ENCODE results near the gene ZNF439. TPM values are rescaled to one million over a fixed set of nuclear protein-coding genes. Genes with fewer than 3 reads are reported as not detected.

Gene ZNF439
- total and polyA plus RNA-seq, 2 of the 8 experiments (the other 6 are each of a cell fraction or from before 2014, with no cell fraction given) = 0.09 TPM; not detected in 1

DNA sequence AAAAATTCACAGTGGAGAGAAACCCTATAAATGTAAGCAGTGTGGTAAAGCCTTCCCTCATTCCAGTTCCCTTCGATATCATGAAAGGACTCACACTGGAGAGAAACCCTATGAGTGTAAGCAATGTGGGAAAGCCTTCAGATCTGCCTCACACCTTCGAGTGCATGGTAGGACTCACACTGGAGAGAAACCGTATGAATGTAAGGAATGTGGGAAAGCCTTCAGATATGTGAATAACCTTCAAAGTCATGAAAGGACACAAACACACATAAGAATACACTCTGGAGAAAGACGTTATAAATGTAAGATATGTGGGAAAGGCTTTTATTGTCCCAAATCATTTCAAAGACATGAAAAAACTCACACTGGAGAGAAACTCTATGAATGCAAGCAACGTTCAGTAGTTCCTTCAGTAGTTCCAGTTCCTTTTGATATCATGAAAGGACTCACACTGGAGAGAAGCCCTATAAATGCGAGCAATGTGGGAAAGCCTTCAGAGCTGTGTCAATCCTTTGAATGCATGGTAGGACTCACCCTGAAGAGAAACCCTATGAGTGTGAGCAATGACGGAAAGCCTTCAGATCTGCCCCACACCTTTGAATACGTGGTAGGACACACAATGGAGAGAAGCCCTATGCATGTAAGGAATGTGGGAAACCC lies 16.1 kb upstream of the ZNF439 start:
- H3K27ac ChIP-seq (ENCODE audit: low read depth, low read length) = no peak overlapping the region
- no peak overlapping the region for H3K23ac ChIP-seq (ENCODE audit: insufficient read length)
- no peaks in the 10 kb centered on the region for H3K79me2 ChIP-seq (ENCODE audit: control insufficient read depth in 1 of 2, insufficient read depth in 2 of 2, low read length in 2 of 2)
- WGBS, 2 experiments (ENCODE audit: extremely low coverage in 1 of 2, insufficient coverage in 1 of 2, insufficient read length in 1 of 2, insufficient replicate concordance in 2 of 2, low coverage in 1 of 2, low lambda C conversion rate in 2 of 2, missing lambda C conversion rate in 1 of 2) = 86% methylated on average over 8 of the region's 8 CpGs; no CpG with 5 or more reads in 1 of the 2 experiments
- TF ChIP-seq CTBP2 (IDR thresholded peaks at IDR 0.05; ENCODE audit: borderline replicate concordance, insufficient read depth, insufficient read length, low read length) = no peak
- no peak for TF ChIP-seq SRF (IDR thresholded peaks at IDR 0.05; ENCODE audit: low read depth, low read length)
- TF ChIP-seq RBBP5 (IDR thresholded peaks at IDR 0.05; ENCODE audit: borderline replicate concordance, low read depth, low read length) = no peak
- TF ChIP-seq ASH2L (IDR thresholded peaks at IDR 0.05; ENCODE audit: low read length) = no peak
- TF ChIP-seq JUN (IDR thresholded peaks at IDR 0.05; ENCODE audit: low read depth, low read length) = no peak
- TF ChIP-seq SIRT6 (IDR thresholded peaks at IDR 0.05; ENCODE audit: low read length) = no peak
- no peak for TF ChIP-seq RXRA (IDR thresholded peaks at IDR 0.05; ENCODE audit: insufficient read depth, low read depth, low read length)
- TF ChIP-seq MAFK (IDR thresholded peaks at IDR 0.05; ENCODE audit: low read depth, low read length) = no peak
- TF ChIP-seq KDM1A (IDR thresholded peaks at IDR 0.05; ENCODE audit: borderline replicate concordance, low read length) = no peak
- TF ChIP-seq NANOG (IDR thresholded peaks at IDR 0.05; ENCODE audit: insufficient read depth, low read depth, low read length, poor library complexity, severe bottlenecking) = no peak
- no peak for TF ChIP-seq RAD21 (IDR thresholded peaks at IDR 0.05 in 1 of 2, conservative IDR thresholded peaks at IDR 0.05 in 1 of 2; ENCODE audit: low read depth in 2 of 2, low read length in 2 of 2)
- H3K23me2 ChIP-seq (ENCODE audit: low read depth, low read length) = no peaks in the 10 kb centered on the region
- H3K4ac ChIP-seq (replicated peaks; ENCODE audit: insufficient read length, low read depth, low read length) = no peak overlapping the region
- no peak overlapping the region for H2BK5ac ChIP-seq (ENCODE audit: low read depth, low read length)
- no peak overlapping the region for H2AK5ac ChIP-seq (ENCODE audit: low read depth, low read length)
- POLR2A ChIA-PET (ENCODE audit: partially characterized antibody) = no interaction called here
- no peak overlapping the region for H2BK20ac ChIP-seq (ENCODE audit: low read length)
- H3K36me3 ChIP-seq (ENCODE audit: control insufficient read depth in 2 of 4, insufficient read depth in 4 of 4, low read length in 3 of 4) = peaks cover 0 to 37% (median 10%) of the 10 kb centered on the region in 4 experiments; a peak in 6 of 8 replicates
- no peak overlapping the region for H3K4me2 ChIP-seq (ENCODE audit: insufficient read depth in 1 of 2, low read depth in 2 of 2, low read length in 2 of 2)
- CTCF ChIA-PET (ENCODE audit: partially characterized antibody) = no interaction called here
- no peak overlapping the region for H3K14ac ChIP-seq (ENCODE audit: insufficient read length)
- no peak overlapping the region for H2AFZ ChIP-seq (ENCODE audit: low read length)
- H3K79me1 ChIP-seq (ENCODE audit: low read depth, low read length) = no peaks in the 10 kb centered on the region
- H3K9me3 ChIP-seq (ENCODE audit: insufficient read depth in 2 of 2, low read depth in 1 of 2, low read length in 1 of 2) = peaks cover 37 to 58% of the 10 kb centered on the region in 2 experiments
- no peaks in the 10 kb centered on the region for H3K4me1 ChIP-seq (replicated peaks in 1 of 4; ENCODE audit: control insufficient read depth in 3 of 4, insufficient read depth in 4 of 4, low read length in 3 of 4)
- no peak overlapping the region for H2BK120ac ChIP-seq (replicated peaks; ENCODE audit: low read depth, low read length)
- H3K18ac ChIP-seq (ENCODE audit: extremely low read depth, low read length) = no peak overlapping the region
- H4K91ac ChIP-seq (replicated peaks; ENCODE audit: insufficient read length, low read length) = no peak overlapping the region
- no peak overlapping the region for H2BK15ac ChIP-seq (ENCODE audit: low read length)
- FAIRE-seq (no peak), DNase-seq (ENCODE audit: low read depth in 1 of 2, low spot score in 2 of 2) (no peak)
- H3K27me3 ChIP-seq (replicated peaks in 1 of 4; ENCODE audit: control insufficient read depth in 3 of 4, extremely low read depth in 1 of 4, insufficient read depth in 3 of 4, low read length in 3 of 4) = no peaks in the 10 kb centered on the region
- no peak overlapping the region for H4K5ac ChIP-seq (ENCODE audit: insufficient read length, low read depth, low read length)
- no peak overlapping the region for H4K8ac ChIP-seq (ENCODE audit: extremely low read depth, insufficient read depth, low read length)
- no peak overlapping the region for H3K4me3 ChIP-seq (ENCODE audit: extremely low read depth in 1 of 4, insufficient read depth in 2 of 4, low read depth in 3 of 4, low read length in 4 of 4)
- H3K9ac ChIP-seq (replicated peaks in 1 of 4; ENCODE audit: extremely low read depth in 1 of 4, low read depth in 3 of 4, low read length in 3 of 4) = no peak overlapping the region
- no peak overlapping the region for H2BK12ac ChIP-seq (ENCODE audit: low read depth, low read length)
- no peak overlapping the region for H3K56ac ChIP-seq (replicated peaks; ENCODE audit: insufficient read length, low read depth, low read length)
- no peaks in the 10 kb centered on the region for H4K20me1 ChIP-seq (replicated peaks in 1 of 2; ENCODE audit: control insufficient read depth in 1 of 2, insufficient read depth in 2 of 2, low read length in 2 of 2)

All from H1 (cell line).